RWPE2 (cell line): ENCODE measurements around the gene BSG.

Experiments used
- ATAC-seq: fragments of 200-7000 bp; cut with Tn5 transposase; 3 replicates; pipeline ENCODE4 v1.9.1; 2021; ENCODE audit warnings: low read depth
- DNase-seq: peaks from one replicate; pipeline ENCODE4 v3.0.0-alpha.2; 2020; ENCODE audit warnings: low spot score
- H3K27ac ChIP-seq: fragments of 450-650 bp; 2 replicates; pipeline ENCODE4 v1.5.1; 2017; ENCODE audit warnings: mild to moderate bottlenecking; ENCODE audit not compliant: poor library complexity, severe bottlenecking
- H3K27me3 ChIP-seq: fragments of 250-450 bp; sonication (Bioruptor Pico); 2 replicates; pipeline ENCODE4 v1.5.1; 2021; ENCODE audit warnings: mild to moderate bottlenecking, moderate library complexity; ENCODE audit not compliant: insufficient read depth, poor library complexity, severe bottlenecking
- H3K36me3 ChIP-seq: fragments of 250-450 bp; sonication (Bioruptor Pico); 2 replicates; pipeline ENCODE4 v1.5.1; 2020; ENCODE audit warnings: low read depth, mild to moderate bottlenecking, moderate library complexity
- H3K4me1 ChIP-seq: fragments of 250-450 bp; sonication (Bioruptor Pico); 2 replicates; pipeline ENCODE4 v1.5.1; 2021; ENCODE audit warnings: mild to moderate bottlenecking, moderate library complexity; ENCODE audit not compliant: insufficient read depth, poor library complexity, severe bottlenecking
- H3K4me3 ChIP-seq: fragments of 250-450 bp; sonication (Bioruptor Pico); 2 replicates; pipeline ENCODE4 v1.5.1; 2021; ENCODE audit warnings: mild to moderate bottlenecking, moderate library complexity; ENCODE audit not compliant: severe bottlenecking
- H3K9me3 ChIP-seq: fragments of 250-450 bp; sonication (Bioruptor Pico); 2 replicates; pipeline ENCODE4 v1.5.1; 2021; ENCODE audit warnings: mild to moderate bottlenecking, moderate library complexity; ENCODE audit not compliant: severe bottlenecking
- TF ChIP-seq, protein P1 (sequence below): fragments of 450-650 bp; IDR thresholded peaks from one replicate; pipeline ENCODE4 v1.5.1; 2017; ENCODE audit warnings: mild to moderate bottlenecking, moderate library complexity; ENCODE audit not compliant: poor library complexity, severe bottlenecking

Gene BSG

DNA sequence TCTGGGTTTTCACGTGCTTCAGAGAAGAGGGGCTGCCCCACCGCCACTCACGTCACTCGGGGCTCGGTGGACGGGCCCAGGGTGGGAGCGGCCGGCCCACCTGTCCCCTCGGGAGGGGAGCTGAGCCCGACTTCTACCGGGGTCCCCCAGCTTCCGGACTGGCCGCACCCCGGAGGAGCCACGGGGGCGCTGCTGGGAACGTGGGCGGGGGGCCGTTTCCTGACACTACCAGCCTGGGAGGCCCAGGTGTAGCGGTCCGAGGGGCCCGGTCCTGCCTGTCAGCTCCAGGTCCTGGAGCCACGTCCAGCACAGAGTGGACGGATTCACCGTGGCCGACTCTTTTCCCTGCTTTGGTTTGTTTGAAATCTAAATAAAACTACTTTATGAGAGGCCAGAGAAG lies 30.7 kb upstream of the BSG start:
- no peak overlapping the region for H3K27ac ChIP-seq

DNA sequence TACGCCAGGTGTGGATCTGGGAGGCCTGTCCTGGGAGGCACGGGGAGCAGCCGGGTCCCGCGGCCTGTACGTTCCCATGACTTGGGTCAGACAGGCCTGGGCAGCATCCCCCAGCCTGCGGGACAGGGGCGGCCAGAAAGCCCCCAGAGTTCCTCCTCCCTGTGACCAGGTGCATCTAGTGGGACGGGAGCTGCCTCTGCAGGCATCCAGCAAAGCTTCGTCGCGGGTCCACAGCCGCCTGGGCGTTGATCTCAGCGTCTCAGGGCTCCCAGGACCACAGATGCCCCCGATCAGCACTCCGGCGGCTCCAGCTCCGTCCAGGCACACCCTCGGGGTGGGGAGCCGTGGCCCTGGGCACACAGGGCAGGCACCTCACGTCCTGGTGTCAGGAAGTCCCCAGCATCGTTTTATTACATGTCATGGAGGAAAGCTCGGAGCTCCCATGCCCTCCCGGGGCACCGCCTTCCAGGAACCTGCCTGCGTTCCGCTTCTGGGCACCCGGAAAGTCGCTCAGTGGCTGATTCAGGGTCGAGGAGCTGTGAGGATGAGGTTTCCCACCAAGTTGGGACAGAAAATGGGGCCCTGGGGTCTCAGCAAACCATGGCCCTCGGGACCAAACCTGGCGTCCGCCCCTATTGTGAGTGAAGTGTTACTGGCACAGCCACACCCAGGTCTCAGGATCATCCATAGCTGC lies 30.1 kb upstream of the BSG start:
- no peak for ATAC-seq
- no peak overlapping the region for H3K27ac ChIP-seq

More for the DNA sequence above, 30.7 kb upstream of the BSG start:
- TF ChIP-seq, protein P1, sequence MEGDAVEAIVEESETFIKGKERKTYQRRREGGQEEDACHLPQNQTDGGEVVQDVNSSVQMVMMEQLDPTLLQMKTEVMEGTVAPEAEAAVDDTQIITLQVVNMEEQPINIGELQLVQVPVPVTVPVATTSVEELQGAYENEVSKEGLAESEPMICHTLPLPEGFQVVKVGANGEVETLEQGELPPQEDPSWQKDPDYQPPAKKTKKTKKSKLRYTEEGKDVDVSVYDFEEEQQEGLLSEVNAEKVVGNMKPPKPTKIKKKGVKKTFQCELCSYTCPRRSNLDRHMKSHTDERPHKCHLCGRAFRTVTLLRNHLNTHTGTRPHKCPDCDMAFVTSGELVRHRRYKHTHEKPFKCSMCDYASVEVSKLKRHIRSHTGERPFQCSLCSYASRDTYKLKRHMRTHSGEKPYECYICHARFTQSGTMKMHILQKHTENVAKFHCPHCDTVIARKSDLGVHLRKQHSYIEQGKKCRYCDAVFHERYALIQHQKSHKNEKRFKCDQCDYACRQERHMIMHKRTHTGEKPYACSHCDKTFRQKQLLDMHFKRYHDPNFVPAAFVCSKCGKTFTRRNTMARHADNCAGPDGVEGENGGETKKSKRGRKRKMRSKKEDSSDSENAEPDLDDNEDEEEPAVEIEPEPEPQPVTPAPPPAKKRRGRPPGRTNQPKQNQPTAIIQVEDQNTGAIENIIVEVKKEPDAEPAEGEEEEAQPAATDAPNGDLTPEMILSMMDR = no peak
- Histone ChIP-seq H3K9me3 (no peaks in the 10 kb centered on the region), H3K27me3 (no peaks in the 10 kb centered on the region), H3K36me3 (peaks cover 4% of the 10 kb centered on the region), H3K4me1 (no peaks in the 10 kb centered on the region), H3K4me3 (no peak overlapping the region)
- no peak for ATAC-seq
- DNase-seq = no peak

DNA sequence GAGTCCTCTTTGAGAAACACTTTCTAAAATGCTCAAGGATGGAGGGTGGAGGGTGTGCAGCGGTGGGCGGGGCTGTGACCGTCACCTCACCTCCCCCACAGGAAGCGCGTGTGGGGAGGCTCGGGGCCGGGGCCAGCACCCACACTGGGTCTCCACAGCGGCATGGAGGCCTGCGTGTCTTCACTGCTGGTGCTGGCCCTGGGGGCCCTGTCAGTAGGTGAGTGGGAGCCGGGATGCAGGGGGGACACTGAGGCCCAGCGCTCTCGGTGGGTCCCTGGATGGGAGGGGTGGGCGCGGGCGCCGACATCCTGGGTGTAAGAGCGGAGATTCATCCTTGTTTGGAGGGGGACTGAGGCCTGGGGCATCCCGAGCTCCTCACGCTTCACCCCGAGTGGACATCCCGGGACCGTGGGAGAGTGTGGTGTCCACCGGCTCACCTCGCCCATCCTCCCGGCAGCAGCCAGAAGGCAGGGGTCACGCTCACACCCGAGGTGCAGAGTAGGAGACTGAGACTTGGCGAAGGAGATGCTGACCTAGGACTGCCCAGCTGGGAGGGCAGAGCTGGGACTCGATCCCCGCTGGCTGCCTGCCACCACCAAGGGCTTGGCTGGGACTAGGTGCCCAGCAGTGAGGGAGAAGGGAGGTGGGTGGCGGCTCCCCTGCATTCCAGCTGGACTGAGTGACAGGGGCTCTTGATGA lies 28.3 kb upstream of the BSG start, which contains the start of gene GZMM:
GZMM (plus strand) TSS at position 144 of the 699 bp plus-strand sequence; CDS start at position 163, 19 bp downstream.
- Histone ChIP-seq H3K4me1 (no peaks in the 10 kb centered on the region), H3K27ac (no peak within 1 kb of the TSS), H3K27me3 (no peaks in the 10 kb centered on the region), H3K4me3 (no peak within 1 kb of the TSS), H3K36me3 (no peaks in the 10 kb centered on the region; the same call in 1 of the 2 replicates), H3K9me3 (no peaks in the 10 kb centered on the region)
- TF ChIP-seq, protein P1 = no peak
- DNase-seq = no peak
- ATAC-seq = no peak

More for the DNA sequence above, 30.1 kb upstream of the BSG start:
- H3K9me3 ChIP-seq = no peaks in the 10 kb centered on the region
- TF ChIP-seq, protein P1 = no peak
- H3K4me3 ChIP-seq = no peak overlapping the region
- no peaks in the 10 kb centered on the region; the same call in 1 of the 2 replicates for H3K36me3 ChIP-seq
- H3K27me3 ChIP-seq = no peaks in the 10 kb centered on the region
- H3K4me1 ChIP-seq = no peaks in the 10 kb centered on the region
- DNase-seq = no peak

DNA sequence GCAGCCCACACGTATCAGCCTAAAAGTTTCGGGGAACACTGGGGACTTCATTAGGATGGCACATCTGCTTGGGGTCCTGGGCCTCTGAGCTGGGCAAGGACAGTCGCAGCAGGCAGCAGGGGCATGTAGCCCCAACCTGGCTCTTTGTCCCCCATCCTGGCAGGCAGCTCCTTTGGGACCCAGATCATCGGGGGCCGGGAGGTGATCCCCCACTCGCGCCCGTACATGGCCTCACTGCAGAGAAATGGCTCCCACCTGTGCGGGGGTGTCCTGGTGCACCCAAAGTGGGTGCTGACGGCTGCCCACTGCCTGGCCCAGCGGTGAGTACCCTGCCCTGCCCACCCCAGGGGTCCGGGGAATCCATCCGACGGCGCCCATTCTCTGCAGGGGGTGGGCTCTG lies 25.3 kb upstream of the BSG start:
- Histone ChIP-seq H3K4me1 (no peaks in the 10 kb centered on the region), H3K27me3 (no peaks in the 10 kb centered on the region), H3K9me3 (no peaks in the 10 kb centered on the region), H3K36me3 (no peaks in the 10 kb centered on the region), H3K27ac (no peak overlapping the region), H3K4me3 (no peak overlapping the region)
- TF ChIP-seq, protein P1 = no peak
- DNase-seq = no peak
- ATAC-seq = no peak
